NCI-H524 treated with DMSO at 0.1 percent for 48 hours (cell line): ENCODE data around the gene MFN2.
"Not testable (repeated sequence)": the region's sequence is repeated elsewhere in the genome, so short reads cannot be mapped to it uniquely, and the experiment has no call there.

ENCODE experiments used
- DNase-seq: peaks from one replicate; lab custom pipeline; 2025; lab: John Stamatoyannopoulos, UW

MFN2 gene

DNA sequence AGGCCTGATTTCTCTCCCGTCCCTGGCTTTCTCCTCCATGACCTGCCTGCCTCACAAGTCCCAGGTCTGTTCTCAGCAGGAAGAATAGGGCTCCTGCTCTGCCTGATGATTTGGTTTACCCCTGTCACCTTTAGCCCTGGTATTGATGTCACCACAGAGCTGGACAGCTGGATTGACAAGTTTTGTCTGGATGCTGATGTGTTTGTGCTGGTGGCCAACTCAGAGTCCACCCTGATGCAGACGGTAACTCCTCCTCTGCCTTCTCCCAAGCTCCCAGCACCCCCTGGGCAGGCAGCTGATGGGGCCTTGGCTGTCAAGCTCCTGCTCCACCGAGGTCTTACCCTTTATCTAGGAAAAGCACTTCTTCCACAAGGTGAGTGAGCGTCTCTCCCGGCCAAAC, 18.4 kb downstream of the MFN2 start:
- DNase-seq: no peak

GRCh38 chr1:11999236-11999635, 19.0 kb downstream of the MFN2 start:
- DNase-seq: no peak

DNA sequence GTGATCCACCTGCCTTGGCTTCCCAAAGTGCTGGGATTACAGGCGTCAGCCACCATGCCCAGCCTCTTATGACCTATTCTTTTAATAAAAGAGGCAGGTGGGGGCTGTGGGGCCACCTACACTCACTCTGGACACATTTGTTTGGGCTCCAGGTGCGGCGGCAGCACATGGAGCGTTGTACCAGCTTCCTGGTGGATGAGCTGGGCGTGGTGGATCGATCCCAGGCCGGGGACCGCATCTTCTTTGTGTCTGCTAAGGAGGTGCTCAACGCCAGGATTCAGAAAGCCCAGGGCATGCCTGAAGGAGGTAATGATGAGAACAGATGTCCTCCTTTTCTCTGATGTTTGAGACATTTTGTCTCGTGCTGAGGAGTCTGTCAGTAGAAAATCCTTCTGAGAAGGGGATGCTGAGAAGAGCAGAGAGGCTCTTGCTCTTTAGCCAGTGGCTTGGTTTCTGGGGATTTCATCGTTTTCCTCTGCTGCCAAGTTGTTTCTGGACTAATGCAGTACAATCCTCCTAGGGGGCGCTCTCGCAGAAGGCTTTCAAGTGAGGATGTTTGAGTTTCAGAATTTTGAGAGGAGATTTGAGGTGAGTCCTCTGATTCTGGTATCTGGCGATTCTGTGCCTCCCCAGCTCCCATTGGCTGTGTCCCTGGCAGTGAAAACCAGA, 21.1 kb downstream of the MFN2 start:
- DNase-seq: no peak

DNA sequence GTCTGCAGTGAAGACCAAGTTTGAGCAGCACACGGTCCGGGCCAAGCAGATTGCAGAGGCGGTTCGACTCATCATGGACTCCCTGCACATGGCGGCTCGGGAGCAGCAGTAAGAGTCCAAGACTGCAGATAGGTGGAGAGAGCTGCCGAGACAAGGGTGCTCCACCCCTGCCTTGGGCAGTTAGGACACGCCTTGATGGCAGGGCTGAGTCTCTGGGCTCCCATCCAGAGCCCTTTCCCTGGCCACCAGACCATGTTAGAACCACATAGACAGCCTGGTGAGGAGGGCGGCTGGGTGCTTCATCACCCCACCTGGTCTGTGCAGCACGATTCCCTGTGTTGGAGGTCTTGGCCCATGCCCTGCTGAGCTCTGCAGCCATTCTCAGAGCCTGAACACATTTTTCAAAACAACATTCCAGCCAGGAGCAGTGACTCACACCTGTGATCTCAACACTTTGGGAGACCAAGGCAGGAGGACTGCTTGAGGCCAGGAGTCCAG, 21.8 kb downstream of the MFN2 start:
- no peak for DNase-seq

GRCh38 chr1:12003762-12004161, 23.5 kb downstream of the MFN2 start:
- peak; percentile 61 for DNase-seq

GRCh38 chr1:12005488-12006166, 25.4 kb downstream of the MFN2 start:
- no peak for DNase-seq

DNA sequence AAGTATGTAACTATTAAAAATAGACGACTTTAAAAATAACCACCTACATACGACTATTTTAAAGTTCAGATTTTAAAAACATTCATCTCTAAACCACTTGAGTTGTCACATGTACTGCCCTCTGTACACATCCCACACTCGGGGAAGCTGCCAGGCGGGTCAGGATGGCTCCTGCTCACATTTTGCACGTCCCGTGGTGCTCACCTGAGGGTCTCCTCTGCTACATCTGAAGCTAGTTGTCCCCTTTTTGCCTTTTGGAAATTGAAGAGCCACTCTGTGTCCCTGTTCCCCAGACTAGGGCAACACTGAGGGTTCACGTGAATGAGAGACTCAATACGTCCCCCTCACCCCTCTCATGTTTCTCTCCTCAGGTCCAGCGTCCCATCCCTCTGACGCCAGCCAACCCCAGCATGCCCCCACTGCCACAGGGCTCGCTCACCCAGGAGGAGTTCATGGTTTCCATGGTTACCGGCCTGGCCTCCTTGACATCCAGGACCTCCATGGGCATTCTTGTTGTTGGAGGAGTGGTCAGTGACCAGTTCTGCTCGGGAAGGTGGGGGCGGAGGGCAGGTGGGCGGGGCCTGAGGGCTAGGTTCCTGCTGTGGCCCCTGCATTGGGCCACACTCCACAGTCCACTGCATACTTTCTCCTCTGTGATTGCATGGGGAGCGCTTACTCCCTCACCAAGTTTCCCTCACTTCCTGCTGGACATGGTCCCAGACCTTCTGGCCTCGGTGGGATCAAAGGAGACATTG, 26.1 kb downstream of the MFN2 start:
- no peak for DNase-seq

DNA sequence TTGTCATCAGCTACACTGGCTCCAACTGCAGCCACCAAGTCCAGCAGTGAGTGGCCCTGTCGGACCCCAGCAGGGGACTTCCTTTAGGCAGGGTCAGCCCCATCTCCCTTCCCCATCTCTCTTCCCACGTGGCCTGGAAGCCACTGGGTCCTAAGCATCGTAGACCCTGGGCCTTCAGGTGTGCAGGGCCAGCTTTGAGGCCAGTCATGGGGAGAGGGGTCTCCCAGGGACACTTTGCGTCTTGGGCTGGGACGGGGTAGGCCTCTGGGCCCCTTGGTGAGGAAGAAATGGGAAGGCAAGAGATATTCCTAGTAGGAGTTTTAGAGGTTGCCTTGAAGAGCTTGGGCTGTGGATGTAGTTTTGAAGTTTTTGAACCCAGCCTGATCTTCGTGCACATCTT, 27.0 kb downstream of the MFN2 start:
- no peak for DNase-seq

- not testable (repeated sequence) for DNase-seq
These were observed 28.1 kb downstream of the MFN2 start for GRCh38 chr1:12008355-12008754.

GRCh38 chr1:12009318-12009947, 29.2 kb downstream of the MFN2 start:
- no peak for DNase-seq

DNA sequence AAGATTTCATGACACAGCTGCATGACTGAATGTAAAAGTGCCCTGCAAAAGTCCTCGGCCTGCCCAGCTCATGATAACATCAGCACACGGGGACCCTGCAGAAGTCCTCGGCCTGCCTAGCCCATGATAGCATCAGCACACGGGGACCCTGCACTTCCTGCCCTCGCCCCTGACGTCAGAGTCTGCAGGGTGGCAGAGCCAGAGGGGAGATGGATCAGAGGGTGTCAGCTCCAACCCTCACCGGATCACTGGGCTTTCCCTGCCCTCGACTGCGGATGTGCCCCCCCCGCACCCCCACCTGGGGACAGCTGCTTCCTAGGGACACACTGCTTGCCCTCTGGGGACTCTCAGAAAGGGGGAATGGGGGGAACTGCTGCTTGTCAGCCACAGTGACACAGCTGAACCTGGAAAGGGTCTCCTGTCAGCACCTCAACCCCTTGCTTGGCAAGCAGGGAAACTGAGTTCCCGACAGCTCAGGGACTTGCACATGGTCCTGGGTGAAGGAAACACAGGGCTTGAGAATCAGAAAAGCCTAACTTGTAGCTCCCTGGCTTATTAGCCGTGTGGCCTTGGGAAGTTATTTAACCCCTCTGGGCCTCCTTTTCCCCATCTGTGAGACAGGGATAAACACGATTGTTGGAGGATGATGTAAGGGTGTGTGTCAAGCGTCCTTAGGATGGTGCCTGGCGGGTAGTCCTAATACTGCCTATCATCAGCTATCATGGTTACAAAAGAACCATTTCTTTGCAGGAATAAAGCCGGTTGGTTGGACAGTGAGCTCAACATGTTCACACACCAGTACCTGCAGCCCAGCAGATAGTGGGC, 30.7 kb downstream of the MFN2 start:
- no peak for DNase-seq

DNA sequence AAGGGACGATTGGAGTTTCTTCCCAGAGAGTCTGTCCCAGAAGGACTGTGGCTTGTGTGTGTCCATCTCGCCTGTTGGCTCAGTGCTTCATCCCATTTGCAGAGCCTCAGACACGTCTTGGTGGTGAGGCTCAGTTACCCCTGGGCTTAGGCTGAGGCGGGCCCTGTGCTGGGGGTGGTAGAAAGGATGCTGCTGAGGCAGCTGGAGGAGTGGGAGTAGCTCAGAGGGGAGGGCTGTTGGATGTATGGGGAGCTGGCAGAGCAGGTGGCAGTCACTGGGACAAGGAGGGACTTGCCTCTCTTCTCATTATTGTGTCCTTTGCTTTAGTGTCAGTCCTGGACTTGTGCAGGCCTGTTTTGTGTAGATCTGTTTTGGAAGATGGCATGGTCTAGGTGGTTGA, 31.8 kb downstream of the MFN2 start:
- DNase-seq: no peak

DNA sequence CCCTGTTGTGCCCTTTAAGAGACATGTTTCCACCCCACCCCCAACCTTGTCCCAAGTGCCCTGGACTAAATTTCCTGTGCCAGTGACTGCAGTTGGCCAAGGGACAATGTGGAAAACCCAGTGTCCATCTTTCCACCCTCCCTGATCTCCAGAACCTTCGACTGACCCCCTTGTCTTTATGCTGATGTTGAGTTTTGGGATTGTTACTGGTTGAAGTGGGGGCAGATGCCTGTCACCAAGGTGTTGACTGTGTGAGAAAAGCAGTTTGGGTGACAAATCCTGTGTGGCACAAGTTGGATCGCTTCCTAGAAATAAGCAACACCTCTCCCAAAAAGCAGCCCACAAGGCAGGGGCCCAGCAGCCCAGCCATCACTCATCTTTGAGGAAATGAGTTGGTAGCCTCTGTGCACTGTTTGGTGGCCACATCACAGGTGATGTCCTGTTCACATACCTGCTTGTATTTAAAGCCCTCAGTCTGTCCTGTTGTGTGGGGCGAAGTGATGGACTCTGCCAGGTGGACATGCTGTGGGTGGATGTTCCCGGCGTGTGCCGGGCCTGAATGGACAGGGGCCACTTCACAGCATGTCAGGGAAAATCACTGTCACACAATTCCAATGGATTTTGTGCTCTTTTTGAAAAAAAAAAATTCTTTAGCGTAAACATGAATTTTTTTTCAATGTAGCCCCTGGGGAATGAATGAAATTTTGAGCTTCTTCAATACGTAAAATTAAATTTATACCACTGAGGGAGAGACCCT, 32.5 kb downstream of the MFN2 start:
- DNase-seq: no peak

GRCh38 chr1:12014141-12014991, 34.1 kb downstream of the MFN2 start:
- peak; percentile 89 for DNase-seq

GRCh38 chr1:12015001-12015491, 34.8 kb downstream of the MFN2 start:
- no peak for DNase-seq

DNA sequence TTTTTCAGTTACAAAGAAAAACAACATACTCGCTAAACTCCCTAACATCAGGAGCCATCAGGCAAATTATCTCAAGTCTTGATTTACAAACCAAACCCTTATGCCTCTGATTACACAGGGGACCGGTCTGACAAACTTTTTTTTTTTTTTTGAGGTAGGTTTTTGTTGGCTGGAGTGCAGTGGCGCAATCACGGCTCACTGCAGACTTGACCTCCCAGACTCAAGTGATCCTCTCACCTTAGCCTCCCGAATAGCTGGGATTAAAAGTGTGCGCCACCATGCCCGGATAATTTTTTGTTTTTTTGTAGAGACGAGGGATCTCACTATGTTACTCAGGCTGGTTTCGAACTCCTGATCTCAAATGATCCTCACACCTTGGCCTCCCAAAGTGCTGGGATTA, 35.3 kb downstream of the MFN2 start:
- DNase-seq: no peak

GRCh38 chr1:12016182-12016581, 35.9 kb downstream of the MFN2 start:
- DNase-seq: no peak

- no peak for DNase-seq
These were observed 39.7 kb downstream of the MFN2 start for GRCh38 chr1:12019858-12020509.

- DNase-seq: no peak
These were observed 41.4 kb downstream of the MFN2 start for GRCh38 chr1:12021616-12022015.
